Ascending aorta (tissue), 2 donors: Measurements from ENCODE around the gene TMEM52B. TPM values are rescaled to one million over a fixed set of nuclear protein-coding genes. Genes with fewer than 3 reads are reported as not detected.

Experiments used
- DNase-seq, 2 donors: peaks; one replicate each; pipeline ENCODE4 v3.0.0-alpha.2; 2019; ENCODE audit warnings: low spot score in 2 of 2
- H3K27ac ChIP-seq, 2 donors: fragments of 200-600 bp; sonication (generic); one replicate each; pipeline ENCODE4 v1.5.1; 2016 to 2017; ENCODE audit warnings: mild to moderate bottlenecking in 1 of 2
- H3K27me3 ChIP-seq: fragments of 200-600 bp; sonication (generic); one replicate; pipeline ENCODE4 v1.5.1; 2017
- H3K36me3 ChIP-seq, 2 donors: fragments of 200-600 bp; sonication (generic); one replicate each; pipeline ENCODE4 v1.5.1; 2016
- H3K4me1 ChIP-seq, 2 donors: fragments of 200-600 bp; sonication (generic); one replicate each; pipeline ENCODE4 v1.5.1; 2016 to 2017; ENCODE audit warnings: mild to moderate bottlenecking in 1 of 2
- H3K4me3 ChIP-seq, 2 donors: fragments of 200-600 bp; sonication (generic); one replicate each; pipeline ENCODE4 v1.5.1; 2016 to 2017; ENCODE audit warnings: mild to moderate bottlenecking in 1 of 2
- H3K9me3 ChIP-seq, 2 donors: fragments of 200-600 bp; sonication (generic); one replicate each; pipeline ENCODE4 v1.5.1; 2016
- intact Hi-C: fragments of 100-400 bp; cut with DNase I; formaldehyde crosslinking; loops from one replicate; pipeline ENCODE4 v1.15.1; 2023
- total RNA-seq: library from RNA; depleted of rRNA; stranded (reverse); fragments of >200 nt; gene quantifications from one replicate; pipeline ENCODE4 v1.1.0, GENCODE V29; 2016
- TF ChIP-seq, protein P1 (sequence below), 3 experiments: fragments of 200-600 bp in 2 of 3; fragments of 450-650 bp in 1 of 3; sonication (generic) in 2 of 3; IDR thresholded peaks; one replicate each; pipeline ENCODE4 v1.5.1; 2016 to 2019; ENCODE audit warnings: antibody characterized with exemption in 3 of 3, mild to moderate bottlenecking in 1 of 3, moderate library complexity in 1 of 3

TMEM52B gene
- total RNA-seq, 1 donor from 2014 or later, result not detected

DNA sequence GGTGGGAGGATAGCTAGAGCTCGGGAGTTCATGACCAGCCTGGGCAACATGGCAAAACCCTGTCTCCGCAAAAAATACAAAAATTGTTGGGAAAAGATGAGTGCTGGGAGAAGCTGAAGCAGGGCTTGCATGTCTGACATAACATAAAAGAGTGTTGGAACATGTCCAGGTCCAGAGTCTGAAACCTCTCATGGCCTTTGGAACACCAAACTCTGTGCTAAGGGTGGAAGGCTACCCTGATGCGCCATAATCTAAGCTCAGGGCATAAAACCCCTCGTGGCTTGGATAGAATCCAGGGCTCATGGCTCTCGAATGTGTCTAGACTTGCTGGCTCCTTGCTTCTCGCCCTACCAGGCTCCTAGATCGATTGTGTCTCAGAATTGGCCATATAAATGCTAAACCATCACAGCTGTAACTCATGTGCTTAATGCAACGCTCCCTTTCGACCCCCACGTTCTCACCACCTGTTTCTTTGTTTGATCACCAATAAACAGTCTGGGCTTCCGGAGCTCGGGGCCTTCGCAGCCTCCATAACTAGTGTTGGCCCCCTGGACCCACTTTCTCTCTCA is 42.1 kb upstream of the TMEM52B start:
- H3K4me1 ChIP-seq, result no peaks in the 10 kb centered on the region
- no peak overlapping the region for H3K4me3 ChIP-seq
- TF ChIP-seq, protein P1, sequence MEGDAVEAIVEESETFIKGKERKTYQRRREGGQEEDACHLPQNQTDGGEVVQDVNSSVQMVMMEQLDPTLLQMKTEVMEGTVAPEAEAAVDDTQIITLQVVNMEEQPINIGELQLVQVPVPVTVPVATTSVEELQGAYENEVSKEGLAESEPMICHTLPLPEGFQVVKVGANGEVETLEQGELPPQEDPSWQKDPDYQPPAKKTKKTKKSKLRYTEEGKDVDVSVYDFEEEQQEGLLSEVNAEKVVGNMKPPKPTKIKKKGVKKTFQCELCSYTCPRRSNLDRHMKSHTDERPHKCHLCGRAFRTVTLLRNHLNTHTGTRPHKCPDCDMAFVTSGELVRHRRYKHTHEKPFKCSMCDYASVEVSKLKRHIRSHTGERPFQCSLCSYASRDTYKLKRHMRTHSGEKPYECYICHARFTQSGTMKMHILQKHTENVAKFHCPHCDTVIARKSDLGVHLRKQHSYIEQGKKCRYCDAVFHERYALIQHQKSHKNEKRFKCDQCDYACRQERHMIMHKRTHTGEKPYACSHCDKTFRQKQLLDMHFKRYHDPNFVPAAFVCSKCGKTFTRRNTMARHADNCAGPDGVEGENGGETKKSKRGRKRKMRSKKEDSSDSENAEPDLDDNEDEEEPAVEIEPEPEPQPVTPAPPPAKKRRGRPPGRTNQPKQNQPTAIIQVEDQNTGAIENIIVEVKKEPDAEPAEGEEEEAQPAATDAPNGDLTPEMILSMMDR (IDR thresholded peaks at IDR 0.05), result no peak
- no peak for DNase-seq
- no peaks in the 10 kb centered on the region for H3K27me3 ChIP-seq
- H3K36me3 ChIP-seq, result no peaks in the 10 kb centered on the region
- intact Hi-C loops, result no loop called here
- H3K9me3 ChIP-seq, result no peaks in the 10 kb centered on the region
- H3K27ac ChIP-seq, result no peak overlapping the region

DNA sequence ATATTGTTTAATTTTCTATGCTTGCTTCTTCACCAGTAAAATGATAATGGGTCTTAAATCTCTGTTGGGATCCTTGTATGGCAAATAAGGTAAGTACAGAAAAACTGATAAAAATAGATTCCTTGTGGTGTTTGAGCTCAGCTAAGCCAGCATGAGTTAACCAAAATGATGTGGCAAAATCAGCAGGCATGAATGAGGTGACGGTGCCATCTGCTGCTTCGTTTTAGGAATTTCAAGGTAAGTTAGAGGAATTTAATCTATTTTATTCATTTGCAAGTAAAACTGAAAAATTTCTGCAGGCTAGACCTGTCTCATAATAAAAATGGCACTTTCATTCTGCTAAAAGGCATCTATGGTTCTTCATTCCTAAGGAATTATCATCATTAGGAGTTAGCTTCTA is 38.8 kb upstream of the TMEM52B start:
- H3K4me1 ChIP-seq, result no peaks in the 10 kb centered on the region
- no peaks in the 10 kb centered on the region for H3K27me3 ChIP-seq
- H3K27ac ChIP-seq, result no peak overlapping the region
- H3K4me3 ChIP-seq, result no peak overlapping the region
- intact Hi-C loops, result loop anchor here (5.0 kb wide), 1 partner anchor 388 kb away; no protein-coding TSS in a partner anchor
- H3K9me3 ChIP-seq, result no peaks in the 10 kb centered on the region
- TF ChIP-seq, protein P1 (IDR thresholded peaks at IDR 0.05), result peak; percentile 13 to 40 (median 22)
- DNase-seq, result no peak
- no peaks in the 10 kb centered on the region for H3K36me3 ChIP-seq

DNA sequence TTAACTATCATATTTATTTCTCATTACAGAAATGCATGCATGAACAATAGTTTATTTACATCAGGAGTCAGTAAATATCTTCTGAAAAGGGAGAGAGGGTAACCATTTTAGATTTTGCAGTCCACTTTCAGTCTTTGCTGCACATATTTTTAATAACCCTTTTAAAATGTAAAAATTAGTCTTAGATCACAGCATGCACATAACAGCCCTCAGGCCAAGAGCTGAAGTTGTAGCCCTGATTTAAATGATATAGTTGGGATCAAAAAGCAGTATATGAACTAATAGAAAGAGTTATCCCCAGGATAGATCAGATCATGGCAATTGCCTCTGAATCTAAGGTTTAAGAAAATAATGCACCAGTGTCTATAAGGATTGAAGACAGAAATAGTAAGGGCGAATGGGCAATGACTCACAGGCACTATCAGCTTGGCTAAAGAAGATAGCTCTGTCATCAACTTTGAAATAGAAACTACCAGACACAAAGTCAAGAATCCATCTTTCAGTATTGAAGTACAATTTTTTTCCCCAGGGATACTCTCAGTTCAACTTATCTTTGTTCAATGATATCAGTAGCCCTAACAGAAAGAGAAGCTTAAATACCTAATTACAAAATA is 35.7 kb upstream of the TMEM52B start:
- DNase-seq, result no peak
- H3K27ac ChIP-seq, result no peak overlapping the region
- H3K4me3 ChIP-seq, result no peak overlapping the region
- TF ChIP-seq, protein P1 (IDR thresholded peaks at IDR 0.05), result no peak
- no peaks in the 10 kb centered on the region for H3K36me3 ChIP-seq
- H3K9me3 ChIP-seq, result no peaks in the 10 kb centered on the region
- H3K27me3 ChIP-seq, result no peaks in the 10 kb centered on the region
- H3K4me1 ChIP-seq, result no peaks in the 10 kb centered on the region
- intact Hi-C loops, result loop anchor here (5.0 kb wide), 1 partner anchor 391 kb away; no protein-coding TSS in a partner anchor

DNA sequence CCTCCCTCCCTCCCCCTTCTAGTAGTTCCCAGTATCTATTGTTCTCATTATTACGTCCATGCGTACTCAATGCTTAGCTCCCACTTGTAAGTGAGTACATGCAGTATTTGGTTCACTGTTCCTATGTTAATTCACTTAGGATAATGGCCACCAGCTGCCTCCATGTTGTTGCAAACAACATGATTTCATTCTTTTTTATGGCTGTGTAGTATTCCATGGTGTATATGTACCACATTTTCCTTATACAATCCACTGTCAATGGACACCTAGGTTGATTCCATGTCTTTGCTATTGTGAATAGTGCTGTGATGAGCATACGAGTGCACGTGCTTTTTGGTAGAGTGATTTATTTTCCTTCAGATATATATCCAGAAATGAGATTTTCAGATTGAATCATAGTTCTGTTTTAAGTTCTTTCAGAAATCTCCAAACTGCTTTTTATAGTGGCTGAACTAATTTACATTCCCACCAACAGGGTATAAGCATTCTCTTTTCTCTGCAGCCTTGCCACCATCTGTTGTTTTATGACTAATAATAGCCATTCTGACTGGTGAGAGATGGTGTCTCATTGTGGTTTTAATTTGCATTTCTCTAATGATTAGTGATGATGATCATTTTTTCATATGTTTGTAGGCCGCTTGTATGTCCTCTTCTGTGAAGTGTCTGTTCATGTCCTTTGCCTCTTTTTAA is 31.0 kb upstream of the TMEM52B start:
- peaks cover 0 to under 1% of the 10 kb centered on the region in 2 donors for H3K4me1 ChIP-seq
- H3K27me3 ChIP-seq, result no peaks in the 10 kb centered on the region
- no peaks in the 10 kb centered on the region for H3K9me3 ChIP-seq
- H3K36me3 ChIP-seq, result no peaks in the 10 kb centered on the region
- intact Hi-C loops, result no loop called here
- TF ChIP-seq, protein P1 (IDR thresholded peaks at IDR 0.05), result no peak
- no peak overlapping the region for H3K4me3 ChIP-seq
- no peak overlapping the region for H3K27ac ChIP-seq
- no peak for DNase-seq

DNA sequence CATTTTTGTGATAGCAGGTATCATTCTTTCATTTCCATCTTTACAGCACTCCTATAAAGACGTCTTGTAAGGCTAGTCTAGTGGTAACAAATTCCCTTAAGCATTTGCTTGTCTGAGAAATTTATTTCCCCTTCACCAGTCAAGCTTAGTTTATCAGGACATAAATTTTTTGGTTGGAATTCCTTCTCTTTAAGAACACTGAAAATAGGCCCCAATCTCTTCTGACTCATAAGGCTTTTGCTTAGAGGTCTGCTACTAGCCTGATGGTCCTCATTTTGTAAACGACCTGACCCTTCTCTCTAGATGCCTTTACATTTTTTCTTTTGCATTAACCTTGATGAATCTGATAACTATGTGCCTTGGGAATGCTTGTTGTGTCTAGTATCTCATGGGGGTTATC is 27.2 kb upstream of the TMEM52B start:
- intact Hi-C loops, result loop anchor here (10.0 kb wide), 1 partner anchor 213 kb away; no protein-coding TSS in a partner anchor
- Histone ChIP-seq H3K4me3 (no peak overlapping the region), H3K27me3 (no peaks in the 10 kb centered on the region), H3K4me1 (peaks cover 0 to 3% of the 10 kb centered on the region in 2 donors), H3K27ac (no peak overlapping the region), H3K36me3 (no peaks in the 10 kb centered on the region), H3K9me3 (no peaks in the 10 kb centered on the region)
- no peak for DNase-seq
- TF ChIP-seq, protein P1 (IDR thresholded peaks at IDR 0.05), result no peak
